Activated naive CD4-positive, alpha-beta T cell treated with anti-CD3 and anti-CD28 coated beads, Interleukin-2, amount 50 U/mL, for 16 hours (primary cell): ENCODE data around the gene EML1.

Experiments
- DNase-seq: peaks from one replicate; pipeline ENCODE4 v3.0.0-alpha.2; 2020

The EML1 gene

DNA sequence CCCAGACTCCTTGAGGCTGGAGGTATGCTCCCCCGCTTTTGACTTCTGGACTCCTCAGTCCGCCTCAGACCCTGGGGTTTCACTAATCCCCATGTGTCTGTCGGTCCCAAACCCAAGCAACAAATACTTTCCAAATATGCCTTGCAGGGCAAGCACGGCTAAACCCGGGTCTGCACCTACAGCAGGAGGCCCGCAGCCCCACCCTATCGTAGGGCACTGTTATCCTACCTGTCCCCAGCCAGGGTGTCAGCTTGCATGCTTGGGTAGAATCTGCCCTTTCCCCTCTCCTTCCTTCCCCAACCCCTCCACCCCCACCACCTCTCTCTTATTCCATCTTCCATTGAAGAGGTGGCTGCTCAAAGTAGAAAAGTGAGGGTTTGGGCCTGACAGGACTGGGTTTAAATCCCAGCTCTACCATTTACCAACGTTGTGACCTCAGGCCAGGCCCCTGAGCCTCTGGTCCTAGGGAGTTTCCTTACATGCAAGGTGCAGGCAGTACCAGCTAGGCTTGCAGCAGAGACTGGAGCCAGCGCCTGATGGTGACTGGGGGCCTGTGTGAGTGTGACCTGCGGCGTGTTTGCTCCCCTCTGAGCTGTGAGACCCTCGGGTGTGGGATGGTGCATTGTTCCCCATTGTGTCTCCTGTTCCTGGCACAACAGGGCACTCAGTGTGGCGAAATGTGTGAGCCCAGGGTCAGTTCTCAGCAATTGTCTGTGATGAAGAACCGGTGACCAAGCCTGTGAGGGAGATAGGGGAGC, 11.2 kb upstream of the EML1 start:
- no peak for DNase-seq

DNA sequence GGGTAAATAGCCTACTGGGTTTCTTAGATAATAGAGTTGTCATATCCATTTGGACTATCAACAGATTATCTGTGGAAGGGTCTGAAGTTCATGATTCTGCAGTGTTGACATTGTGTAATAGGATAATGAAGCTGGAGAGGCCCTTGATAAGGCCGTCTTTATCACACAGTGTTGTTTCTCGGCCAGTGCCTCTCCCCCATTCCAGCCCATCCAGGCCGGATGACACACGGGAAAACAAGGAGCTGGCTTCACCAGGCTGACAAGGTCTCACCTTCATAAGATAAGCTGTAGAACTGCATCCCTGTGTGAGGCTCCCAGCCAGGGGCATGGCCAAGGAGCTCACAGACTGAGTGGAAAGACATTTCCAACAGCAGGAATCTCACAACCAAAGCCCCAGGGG, 8.7 kb upstream of the EML1 start:
- no peak for DNase-seq

DNA sequence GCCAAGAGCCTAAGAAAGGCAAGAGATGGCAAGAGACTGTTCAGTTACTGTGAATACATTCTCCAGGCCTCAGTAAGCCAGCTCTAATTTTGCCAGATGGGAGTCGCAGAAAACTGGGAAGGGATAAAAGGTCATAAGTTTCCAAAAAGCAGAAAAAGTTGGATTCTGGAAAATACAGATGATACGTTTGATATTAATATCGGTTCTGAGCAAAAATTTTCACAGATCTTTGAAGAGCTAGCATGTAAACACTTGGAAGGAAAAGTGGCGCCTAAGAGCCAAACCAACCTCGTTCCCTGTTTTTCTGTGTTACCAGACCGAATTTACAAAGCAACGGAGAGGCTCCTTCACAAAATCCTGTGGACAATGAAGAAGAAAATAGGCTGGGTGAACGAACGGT, 7.8 kb upstream of the EML1 start:
- DNase-seq = no peak

DNA sequence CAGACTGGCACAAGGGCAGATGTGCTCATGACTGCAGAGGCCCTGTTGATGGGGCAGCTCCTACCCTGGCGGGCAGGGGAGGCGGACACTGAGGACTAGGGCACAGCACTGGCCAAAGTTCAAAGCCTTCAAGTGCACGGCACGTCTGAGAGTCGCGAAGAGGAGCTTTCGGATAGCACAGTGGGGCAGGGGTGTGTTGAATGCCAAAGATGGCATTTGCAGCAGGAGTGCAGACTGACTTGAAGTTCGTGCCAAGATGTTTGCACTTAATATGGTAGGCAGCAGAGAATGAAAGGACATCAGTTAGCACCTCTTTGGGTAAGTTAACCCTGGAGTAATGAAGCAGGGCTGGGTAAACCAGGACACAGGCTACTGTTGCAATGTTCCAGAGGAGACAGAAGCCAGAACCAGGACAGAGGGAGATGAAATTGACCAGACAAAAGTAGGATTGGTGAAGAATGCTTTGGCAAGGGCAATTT, 6.7 kb upstream of the EML1 start:
- no peak for DNase-seq

DNA sequence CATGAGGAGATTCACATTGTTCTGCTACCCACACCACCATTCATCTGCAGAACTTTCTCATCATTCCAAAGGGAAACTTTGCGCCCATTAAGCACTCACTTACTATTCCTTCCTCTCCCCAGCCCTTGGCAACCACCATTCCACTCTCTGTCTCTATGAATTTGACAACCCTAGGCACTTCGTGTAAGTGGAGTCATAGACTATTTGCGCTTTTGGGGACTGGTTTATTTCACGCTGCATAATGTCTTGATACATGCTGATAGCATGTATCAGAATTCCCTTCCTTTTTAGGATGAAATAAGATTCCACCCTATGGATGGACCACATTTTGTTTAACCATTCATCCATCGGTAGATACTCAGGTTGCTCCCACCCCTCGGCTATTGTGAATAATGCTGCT, 4.5 kb upstream of the EML1 start:
- no peak for DNase-seq

DNA sequence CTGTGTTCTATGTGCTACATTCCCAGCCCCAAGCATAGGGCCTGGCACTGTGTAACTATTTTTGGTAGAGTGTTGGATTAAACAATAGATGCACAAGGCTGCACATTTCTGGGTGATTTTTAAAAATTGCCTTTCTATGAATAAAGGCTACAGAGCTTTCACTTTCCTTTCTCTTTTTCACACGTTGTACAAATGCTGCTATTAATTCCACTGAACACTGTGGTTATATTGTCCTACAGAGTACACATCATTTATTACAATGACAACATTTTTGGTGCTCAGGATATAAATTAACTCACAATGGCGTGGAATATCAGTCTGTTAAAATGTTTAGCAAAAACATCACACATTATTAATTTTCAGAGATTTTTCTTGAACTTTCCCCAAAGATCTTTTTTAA, 3.6 kb upstream of the EML1 start:
- no peak for DNase-seq

DNA sequence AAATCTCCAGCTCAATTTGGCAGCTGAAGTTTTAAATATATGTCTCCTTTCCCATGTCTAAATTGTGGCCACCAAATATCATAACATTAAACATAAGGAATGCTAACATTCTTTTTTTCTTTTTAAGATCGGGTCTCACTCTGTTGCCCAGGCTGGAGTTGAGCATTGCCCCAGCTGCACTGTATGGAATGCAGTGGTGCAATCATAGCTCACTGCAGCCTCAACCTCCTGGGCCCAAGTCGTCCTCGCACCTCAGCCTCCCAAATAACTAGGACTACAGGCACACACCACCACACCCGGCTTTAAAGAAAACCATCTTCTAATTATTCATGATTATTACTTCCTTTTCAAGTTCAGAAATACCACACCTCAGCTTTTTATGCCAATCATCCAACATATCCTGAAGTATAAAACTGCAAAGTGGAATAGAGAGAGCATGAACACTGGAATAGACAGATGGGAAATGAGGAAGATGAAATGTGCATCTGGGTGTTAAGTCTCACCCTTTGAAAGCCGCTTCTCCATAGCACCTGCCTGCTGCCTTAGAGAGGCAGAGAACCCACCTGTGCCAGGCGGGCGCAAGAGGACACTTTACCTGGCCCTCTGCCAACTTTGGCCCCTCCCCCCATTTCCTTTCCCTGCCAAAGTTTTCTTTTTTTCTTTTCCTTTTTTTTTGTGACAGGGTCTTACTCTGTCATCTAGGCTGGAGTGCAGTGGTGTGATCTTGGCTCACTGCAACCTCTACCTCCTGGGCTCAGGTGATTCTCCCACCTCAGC, 2.8 kb upstream of the EML1 start:
- DNase-seq = no peak

DNA sequence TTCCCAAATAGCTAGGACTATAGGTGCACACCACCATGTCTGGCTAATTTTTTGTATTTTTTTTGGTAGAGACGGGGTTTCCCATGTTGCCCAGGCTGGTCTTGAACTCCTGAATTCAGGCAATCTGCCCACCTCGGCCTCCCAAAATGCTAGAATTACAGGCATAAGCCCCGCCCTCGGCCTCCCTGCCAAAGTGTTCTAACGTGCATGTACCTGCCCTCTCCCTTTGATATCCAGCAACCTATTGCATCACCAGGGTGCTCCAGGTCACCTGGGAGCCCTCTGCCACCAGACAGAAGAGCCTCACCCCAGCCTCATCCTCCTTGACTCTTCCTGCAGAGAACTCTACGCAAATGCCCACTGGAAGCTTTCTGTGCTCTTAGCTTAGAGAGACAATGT, 2.2 kb upstream of the EML1 start:
- DNase-seq = no peak

DNA sequence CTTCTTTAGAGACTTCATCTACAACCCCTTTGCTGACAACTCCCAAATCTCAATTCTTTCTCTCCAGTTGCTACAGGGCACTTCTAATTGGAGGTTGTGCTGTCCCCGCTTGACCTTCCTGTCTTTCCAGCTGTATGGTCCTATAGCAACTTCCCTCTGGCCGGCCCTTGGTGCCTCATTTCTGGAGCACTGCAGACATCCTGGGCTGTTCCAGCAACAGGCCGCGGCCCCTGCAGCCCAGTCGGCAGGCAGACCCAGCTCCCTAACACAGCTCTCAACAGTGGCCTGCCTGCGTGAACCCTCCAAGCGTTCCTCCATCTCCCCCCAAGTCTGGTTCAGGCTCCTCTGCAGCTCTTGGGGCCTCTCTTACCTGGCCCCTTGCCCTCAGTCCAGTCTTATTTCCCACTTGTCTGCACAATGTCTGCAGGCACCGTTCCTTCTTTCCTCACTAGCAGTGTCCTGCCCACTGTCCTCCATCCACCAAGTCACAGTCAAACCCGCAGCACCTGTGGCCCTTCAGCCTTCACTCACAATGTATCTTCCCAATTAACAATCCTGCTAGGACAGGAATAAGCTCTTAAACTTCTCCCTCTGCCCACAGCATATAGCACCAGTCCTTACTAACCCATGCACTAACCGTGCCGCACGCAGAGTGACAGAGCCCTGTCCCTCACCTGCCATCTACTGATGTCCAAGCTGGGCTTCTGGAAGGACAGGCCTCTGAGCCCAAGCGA, 1.6 kb upstream of the EML1 start:
- no peak for DNase-seq

DNA sequence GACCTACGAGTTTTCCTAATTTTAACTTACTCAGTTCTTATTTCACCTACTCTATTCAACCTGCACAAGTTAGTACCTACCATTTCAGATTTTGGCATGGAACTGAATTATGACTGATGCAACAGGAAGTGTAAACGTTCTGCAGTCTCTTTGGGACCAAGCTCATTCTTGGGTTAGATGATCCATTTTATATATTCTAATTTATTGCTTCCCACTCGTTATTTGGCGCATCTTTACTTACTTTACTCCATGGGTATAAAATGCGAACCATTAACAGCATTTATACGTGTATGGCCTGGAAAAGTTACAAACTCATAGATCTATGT, 1.0 kb upstream of the EML1 start:
- DNase-seq = no peak

DNA sequence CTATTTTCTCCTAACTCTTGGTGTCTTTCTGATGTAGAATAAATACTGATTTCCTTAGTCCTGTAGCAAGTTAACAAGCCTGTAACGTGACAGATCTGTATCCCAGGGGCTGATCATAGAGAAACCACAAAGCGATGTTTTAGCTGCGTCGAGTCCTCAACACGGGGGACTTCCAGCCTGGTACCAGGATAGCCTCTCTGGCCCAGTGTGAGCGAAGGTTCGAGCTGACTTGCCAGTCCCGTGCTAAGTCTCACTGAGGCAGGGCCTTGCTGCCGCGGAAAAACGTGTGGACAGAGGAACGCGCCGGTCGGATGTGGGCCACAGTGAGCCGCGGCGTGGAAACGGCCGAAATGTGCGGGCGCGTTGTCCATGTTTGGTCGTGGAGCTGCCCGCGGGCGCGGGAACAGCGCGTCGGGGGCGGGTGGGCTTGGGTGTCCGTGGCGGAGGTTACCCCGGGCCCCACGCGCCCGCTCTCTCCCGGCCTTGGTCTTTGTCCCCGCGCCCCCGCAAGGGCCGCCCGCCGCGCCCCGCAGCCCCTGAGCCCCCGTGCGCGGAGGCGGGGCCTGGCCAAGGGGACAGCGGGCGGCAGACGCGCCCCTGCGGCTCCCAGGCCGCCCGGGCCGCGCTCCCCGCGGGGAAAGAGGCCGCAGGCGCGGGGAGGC, 531 bp upstream of the EML1 start:
- no peak for DNase-seq

DNA sequence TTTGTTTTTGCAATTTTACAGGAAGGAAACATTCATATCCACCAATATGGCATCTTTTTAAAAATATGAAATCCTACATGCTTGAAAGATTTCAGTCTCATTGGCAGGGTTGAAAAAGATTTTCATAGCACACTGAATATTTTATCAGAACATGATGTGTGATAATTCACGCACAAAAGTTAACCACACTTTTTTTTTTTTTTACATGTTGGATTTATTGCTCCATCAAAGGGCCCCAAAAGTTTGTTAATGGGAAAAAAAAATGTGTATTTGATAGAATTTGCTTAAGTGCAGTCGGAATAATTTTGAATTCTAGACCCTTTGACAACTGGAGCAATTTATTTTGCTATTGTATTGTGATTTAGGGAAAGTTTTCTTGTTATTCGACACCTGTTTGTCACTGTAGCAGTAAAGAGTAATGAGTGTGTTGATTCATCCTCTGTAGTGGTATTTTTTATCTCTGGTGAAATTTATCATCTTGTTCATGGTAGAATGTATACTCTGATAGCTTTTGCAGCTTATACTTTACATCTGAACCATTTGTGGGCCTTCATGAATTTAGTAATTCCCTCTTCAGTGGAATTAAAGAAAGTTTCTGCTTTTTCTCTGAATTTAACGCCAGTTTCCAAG, 1.1 kb downstream of the EML1 start:
- DNase-seq = no peak

DNA sequence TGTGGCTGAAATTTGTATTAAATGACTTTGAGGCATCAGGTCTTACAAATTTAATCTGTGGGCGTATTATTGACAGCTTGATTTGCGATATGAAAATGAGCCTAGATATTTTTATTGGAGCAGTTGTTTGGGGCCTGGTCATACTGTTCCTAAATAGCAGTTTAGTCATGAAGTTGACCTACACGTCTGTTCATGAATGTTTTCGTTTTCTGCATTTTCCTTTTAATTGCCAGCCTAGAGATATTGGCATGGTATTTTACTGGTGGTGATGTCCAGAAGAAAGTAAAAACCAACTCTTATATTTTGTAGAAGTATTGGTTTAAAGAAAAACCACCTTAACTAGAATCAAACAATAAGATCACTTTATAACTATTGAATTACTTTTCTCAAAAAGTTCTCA, 1.8 kb downstream of the EML1 start:
- DNase-seq = no peak

DNA sequence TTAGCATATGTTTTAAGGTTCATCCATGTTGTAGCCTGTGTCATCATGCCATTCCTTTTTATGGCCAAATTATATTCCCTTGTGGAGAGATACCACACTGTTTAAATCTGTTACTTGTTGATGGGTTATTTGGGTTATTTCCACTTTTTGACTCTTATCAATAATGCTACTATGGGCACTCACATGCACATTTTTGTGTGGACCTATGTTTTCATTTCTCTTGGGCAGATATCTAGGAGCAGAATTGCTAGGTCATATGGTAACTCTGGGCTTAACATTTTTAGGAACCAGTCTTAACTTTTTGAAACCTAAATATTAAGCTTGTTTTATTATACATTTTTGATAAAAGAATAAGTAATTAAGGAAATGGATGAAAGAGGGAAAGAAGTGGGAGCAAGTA, 4.0 kb downstream of the EML1 start:
- no peak for DNase-seq

DNA sequence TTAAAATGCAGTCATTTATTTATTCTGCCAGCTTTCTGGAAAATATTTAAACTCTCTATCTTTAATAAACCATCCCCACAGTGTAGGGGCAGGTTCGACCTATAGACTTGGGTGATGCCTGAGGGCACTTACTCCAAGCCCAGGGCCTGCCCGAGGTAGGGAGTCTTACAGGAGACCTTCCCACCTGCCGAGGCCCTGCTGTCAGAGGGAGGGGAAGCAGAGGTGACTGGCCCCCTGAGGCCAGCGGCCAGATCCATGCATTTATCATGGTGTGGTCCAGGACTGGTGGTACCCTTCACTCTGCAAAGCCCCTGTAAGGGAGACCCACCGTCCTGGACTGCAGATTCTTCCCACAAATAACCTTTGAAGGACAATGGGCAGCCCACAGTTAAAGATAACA, 7.6 kb downstream of the EML1 start:
- DNase-seq = no peak

DNA sequence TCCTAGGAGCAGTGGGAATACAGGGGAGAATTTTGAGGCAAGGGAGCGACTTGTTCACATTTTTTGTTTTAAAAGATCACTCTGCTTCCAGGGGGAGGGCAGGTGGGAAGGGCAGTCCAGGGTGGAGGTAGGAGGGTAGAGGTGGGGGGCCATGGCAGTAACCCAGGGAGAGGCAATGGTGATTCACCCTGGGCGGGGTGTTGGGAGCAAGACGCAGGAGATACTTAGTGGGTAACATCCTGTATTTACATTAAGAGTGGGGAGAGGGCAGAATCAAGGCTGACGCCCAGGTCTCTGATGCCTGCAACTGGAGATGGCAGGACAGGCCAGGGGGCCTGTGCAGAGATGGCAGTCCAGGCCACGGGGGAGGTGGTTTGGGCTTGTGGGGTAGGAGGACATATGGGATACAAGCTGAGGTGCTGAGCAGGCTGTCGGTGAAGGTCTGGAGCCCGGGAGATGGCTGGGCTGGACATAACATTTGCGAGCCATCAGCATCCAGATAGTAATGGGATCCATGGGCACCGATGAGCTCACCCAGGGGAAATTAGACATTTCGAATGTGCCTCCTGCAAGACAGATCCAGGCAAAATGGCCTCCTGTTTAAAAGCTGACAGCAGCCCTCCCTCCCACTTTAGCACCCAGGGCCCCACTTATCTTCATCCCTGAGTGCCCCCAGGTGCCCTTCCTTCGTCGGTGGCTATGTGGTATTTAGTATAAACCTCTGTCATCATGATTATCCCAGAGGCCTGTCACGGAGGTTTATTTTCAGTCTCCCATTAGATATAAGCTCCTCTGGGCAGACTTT, 9.3 kb downstream of the EML1 start:
- no peak for DNase-seq

DNA sequence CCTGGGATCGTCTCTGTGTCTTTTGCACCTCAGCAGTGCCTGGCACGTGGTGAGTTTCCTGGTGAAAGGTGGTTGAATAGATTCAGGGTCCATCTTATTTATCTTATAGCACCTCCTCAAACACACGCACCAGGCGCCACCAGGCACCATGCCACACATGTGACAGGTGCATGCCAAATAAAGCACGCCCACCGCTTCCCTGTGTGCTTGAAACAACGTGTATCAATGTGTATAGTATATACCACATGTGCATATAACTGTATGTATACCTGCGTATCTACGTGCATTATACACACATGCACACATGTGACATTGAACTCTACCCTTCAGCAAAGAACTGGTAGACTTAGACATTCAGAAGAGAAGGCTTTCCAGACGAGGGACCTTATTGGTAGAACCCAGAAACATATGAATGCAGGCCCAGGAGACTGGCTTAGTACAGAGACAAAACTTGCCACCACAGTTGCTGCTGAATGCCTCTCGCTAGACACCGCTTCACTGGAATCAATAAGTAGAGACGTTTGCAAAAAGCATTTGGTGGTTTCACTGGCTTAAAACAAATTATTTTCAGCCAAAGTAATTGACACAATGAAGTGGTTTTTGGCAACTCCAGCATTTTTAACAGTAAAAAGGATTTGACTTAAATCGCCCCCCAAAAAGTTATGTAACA, 10.0 kb downstream of the EML1 start:
- DNase-seq = no peak

DNA sequence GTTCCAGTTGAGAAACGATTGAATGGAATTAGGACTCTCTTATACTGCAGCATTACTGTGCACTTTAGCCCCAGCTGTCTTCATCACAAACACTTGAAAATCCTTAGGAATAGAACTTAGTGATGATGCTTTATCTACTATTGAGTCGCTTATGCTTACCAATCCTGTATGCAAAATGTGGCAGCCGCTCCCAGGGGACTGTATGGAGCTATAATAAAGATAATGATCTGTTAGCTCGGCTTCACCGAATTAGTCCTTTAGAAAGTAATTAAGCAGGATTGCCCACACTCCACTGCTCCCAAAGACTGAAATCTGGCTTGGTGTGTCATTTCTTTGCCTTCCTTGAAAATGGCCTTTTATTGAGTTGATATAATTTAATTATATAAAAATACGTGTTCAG, 10.6 kb downstream of the EML1 start:
- DNase-seq = no peak

DNA sequence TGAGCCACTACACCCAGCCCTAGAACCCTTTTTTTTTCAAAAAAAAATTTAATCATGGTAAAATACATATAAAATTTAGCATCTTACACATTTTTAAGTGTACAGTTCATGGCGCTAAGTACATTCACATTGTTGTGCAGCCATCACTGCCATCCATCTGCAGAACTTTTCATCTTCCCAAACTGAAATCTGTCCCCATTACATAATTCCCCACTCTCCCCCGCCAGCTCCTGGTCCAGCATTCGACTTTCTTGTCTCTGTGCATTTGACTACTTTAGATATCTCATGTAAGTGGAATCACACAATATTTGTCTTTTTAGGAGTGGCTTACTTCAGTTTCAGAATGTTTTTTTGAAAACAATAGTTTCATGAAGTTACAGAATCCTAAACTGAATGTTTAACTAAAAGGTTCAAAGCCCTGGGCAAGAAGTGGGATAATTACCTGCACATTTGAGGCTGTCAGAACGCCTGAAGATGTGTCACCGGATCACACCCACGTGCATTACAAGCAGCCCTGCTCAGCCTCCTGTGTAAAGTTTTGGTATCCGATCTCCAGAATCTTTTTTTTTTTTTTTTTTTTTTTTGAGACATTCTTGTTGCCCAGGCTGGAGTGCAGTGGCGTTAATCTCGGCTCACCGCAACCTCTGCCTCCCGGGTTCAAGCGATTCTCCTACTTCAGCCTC, 12.7 kb downstream of the EML1 start:
- no peak for DNase-seq

DNA sequence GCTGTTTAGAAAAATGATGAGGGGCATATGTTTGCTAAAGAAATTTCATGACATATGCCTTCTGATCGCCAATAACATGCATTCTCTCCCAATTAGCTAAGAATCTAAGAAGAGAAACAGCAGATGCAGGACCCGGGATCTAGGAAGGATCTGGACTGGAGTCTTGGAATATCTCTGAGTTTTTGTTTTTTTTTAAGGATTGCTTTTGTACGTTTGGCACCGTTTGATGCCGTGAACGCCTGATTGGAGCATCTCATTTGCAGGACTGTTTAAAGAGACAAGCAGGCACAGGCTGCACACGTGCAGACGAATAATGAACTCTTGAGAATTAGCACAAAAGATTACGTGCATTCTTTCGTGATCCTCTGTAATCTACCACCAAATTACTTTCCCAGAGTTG, 13.6 kb downstream of the EML1 start:
- DNase-seq = no peak
